HuH-7.5 (cell line): Measurements from ENCODE around the gene SIAE.
A peak's percentile ranks its signal among the peaks of the same experiment; 100 is the strongest.
"Not testable (repeated sequence)": the region's sequence is repeated elsewhere in the genome, so short reads cannot be mapped to it uniquely, and the experiment has no call there.

ENCODE experiments used
- DNase-seq: peaks from one replicate; pipeline ENCODE4 v3.0.0; 2011; ENCODE audit warnings: low spot score

Gene SIAE

GRCh38 chr11:124623861-124624525 is 49.5 kb downstream of the SIAE start:
- DNase-seq: no peak

- DNase-seq: peak; percentile 70
These were observed 50.7 kb downstream of the SIAE start, which contains the start of gene TBRG1 for GRCh38 chr11:124622531-124623451. Gene TBRG1 (plus strand): TSS chr11:124622864. CDS start chr11:124623084, 220 bp downstream.

GRCh38 chr11:124618863-124619262 is 54.7 kb downstream of the SIAE start:
- DNase-seq: no peak

DNA sequence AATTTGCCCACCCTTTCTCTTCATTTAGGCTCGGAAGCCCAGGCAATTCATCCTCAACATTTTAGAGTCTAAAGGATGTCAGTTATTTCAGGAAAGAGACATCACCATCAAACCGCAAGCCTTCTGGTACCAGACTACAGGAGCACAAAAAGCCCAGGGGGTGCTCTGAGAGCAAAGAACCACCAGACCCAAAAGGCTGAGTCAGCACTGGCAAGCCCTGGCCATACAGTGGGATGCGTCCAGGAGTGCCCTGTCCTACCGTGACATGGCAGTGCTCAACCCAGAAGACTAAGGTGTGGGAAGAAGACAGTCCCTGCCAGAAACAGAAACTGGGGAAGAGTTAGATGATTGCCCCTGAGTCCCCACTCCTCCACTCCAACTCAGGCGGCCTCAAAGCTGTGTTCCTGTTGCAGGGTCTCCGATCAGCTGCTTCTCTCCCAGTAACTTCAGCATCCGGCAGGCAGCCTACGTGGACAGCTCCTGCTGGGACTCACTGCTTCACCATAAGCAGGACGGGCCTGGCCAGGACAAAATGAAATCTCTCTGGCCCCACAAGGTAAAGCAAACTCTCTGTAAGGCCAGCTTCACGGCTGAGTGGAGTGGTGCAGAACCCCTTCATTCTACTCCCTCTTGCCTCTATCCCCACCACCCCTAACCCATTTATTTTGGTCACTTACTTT is 60.8 kb downstream of the SIAE start:
- DNase-seq: no peak

- no peak for DNase-seq
These were observed 61.5 kb downstream of the SIAE start for GRCh38 chr11:124612045-124612444.

- no peak for DNase-seq
These were observed 62.5 kb downstream of the SIAE start, which contains the start of gene PANX3 for GRCh38 chr11:124611064-124611463. Gene PANX3 (plus strand): TSS chr11:124611428. CDS start chr11:124611557, 129 bp downstream.

- no peak for DNase-seq
These were observed 63.2 kb downstream of the SIAE start for GRCh38 chr11:124610295-124610694.

- no peak for DNase-seq
These were observed 65.4 kb downstream of the SIAE start for GRCh38 chr11:124608147-124608546.

DNA sequence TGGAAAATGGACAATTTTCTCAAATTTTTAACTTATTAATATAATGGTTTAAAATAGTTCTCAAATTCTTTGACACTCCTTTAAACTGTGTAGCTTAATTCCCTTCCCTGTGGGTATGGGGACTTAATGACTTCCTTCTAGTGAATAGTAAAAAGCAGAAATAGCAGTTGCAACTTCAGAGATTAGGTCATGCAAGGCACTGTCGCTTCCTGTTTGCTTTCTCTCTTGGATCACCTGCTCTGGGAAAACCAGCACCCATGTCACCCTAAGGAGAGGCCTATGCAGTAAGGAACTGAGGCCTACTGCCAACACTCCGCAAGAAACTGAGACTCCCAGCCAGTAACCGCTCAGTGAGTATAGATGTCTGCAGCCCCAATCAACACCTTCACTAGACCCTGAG is 67.8 kb downstream of the SIAE start:
- no peak for DNase-seq

DNA sequence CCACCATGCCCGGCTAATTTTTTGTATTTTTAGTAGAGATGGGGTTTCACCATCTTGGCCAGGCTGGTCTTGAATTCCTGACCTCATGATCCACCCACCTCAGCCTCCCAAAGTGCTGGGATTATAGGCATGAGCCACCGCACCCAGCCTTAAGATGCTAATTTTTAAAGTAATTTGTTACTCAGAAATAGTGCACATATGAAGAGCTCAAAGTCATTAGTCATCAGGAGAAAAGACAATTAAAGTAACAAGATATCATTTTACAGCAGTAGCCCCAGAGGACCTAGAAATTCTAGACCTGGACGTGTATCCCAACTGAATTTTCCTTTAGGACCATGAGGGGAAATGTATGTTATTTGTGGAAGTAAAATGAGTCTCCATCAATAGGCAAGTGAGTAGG is 70.8 kb downstream of the SIAE start:
- DNase-seq: not testable (repeated sequence)

DNA sequence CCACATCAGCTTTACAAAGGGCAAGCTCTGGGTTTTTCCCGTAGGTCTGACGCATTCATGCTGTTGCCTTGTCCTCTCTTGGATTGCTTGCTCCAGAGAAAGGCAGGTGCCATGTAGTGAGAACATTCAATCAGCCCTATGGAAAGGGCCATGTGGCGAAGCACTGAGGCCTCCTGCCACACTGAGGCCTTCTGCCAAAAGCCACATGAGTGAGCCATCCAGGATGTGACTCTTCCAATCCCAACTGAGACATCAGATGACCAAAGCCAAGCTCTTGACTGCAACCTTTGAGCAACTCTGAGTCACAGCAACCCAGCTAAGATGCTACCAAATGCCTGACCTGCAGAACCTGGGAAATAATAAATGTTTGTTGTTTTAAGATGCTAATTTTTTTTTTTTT is 71.3 kb downstream of the SIAE start:
- DNase-seq: no peak

DNA sequence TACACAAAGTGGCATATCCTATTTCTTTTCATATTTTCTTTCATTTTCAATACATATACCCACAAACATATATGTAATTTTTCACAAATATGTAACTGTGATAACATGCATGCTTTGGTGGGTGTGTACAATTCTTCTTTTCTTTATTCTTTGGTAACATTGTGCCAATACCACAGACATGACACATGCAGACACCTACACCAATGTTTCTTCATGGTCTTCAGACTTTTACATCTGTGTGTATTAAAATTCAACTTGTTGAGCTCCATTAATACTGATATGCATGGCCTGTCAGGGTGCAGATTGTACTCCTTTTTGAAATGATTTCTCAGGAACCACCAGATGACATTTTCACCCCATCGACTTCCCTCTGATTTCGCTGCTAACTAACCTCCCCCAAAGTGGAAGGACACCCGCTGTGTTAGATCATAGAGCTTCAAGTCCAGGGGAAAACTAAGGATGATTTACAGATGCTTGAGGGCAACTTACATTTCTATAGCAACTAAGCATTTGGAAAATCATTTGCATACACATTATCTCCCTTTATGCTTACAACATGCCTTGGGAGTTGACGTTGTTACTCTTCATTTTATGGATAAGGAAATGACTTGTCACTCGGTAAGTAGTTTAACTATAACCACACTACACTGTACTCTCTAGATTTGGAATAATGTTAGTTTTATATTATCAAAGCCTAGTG is 72.8 kb downstream of the SIAE start:
- no peak for DNase-seq

DNA sequence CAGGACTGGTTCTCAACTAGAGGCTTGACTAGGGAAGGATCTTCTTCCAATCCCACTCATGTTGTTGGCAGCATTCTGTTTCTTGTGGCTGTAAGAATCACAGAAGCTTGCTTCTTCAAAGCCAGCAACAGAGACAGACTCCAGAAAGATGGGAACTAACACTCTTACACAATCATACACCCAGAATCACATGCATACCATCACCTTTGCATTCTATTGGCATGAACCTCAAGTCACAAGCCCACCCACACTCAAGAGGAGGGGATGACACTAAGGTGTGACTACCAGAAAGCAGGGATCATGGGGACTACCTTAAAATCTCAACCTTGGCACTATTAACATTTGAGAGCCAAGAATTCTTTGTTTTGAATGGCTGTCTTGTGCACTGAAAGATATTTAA is 75.9 kb downstream of the SIAE start:
- no peak for DNase-seq

DNA sequence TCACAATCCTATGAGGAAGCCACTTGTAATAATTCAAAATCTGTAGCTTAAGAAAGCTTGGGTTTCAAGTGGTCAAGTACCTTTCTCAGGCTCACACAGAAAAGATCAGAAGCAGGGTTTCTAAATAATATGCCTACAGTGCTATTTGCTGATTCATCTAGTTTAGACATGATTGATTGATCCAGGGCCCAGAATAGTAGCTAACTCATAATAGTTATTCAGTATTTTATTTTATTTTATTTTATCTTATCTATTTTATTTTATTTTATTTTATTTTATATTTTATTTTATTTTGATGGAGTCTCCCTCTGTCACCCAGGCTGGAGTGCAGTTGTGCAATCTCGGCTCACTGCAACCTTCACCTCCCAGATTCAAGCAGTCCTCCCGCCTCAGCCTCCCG is 78.2 kb downstream of the SIAE start:
- DNase-seq: no peak

- DNase-seq: no peak
These were observed 80.9 kb downstream of the SIAE start for GRCh38 chr11:124592627-124593026.

- no peak for DNase-seq
These were observed 82.1 kb downstream of the SIAE start for GRCh38 chr11:124591430-124591829.

- no peak for DNase-seq
These were observed 87.2 kb downstream of the SIAE start for GRCh38 chr11:124586238-124586860.

GRCh38 chr11:124584681-124585372 is 88.7 kb downstream of the SIAE start:
- DNase-seq: no peak

DNA sequence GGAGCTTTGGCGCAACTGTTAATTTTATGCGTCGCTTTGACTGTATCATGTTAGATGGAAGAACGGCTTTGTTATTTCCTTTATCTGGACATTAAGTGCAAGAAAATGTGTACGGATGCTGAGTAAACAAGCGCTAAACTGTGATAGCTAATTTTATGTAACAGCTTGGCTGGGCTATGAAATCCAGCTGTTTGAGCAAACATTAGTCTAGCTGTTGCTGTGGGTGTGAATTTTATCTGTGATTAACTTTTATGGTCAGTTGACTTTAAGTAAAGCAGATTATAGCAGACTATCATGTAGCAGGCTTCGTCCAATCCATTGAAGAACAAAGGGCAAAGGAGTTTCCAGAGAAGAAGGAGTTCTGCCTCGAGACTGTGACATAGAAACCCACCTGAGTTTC is 89.8 kb downstream of the SIAE start:
- no peak for DNase-seq
